Choroid plexus epithelial cell (primary cell): ENCODE results near the gene ARL8A.

ENCODE experiments used
- DNase-seq: peaks from one replicate; pipeline ENCODE4 v3.0.0-alpha.2; 2010; ENCODE audit warnings: low read depth
- H3K4me3 ChIP-seq: 2 replicates; pipeline ENCODE4 v1.5.1; 2011; ENCODE audit warnings: low read depth, mild to moderate bottlenecking, control low read depth, low read length, moderate library complexity
- TF ChIP-seq, protein P1 (sequence below): conservative IDR thresholded peaks from 2 replicates; pipeline ENCODE4 v1.5.1; 2011; ENCODE audit warnings: low read depth, mild to moderate bottlenecking, control low read depth, inconsistent platforms, low read length, moderate library complexity

Gene ARL8A

DNA sequence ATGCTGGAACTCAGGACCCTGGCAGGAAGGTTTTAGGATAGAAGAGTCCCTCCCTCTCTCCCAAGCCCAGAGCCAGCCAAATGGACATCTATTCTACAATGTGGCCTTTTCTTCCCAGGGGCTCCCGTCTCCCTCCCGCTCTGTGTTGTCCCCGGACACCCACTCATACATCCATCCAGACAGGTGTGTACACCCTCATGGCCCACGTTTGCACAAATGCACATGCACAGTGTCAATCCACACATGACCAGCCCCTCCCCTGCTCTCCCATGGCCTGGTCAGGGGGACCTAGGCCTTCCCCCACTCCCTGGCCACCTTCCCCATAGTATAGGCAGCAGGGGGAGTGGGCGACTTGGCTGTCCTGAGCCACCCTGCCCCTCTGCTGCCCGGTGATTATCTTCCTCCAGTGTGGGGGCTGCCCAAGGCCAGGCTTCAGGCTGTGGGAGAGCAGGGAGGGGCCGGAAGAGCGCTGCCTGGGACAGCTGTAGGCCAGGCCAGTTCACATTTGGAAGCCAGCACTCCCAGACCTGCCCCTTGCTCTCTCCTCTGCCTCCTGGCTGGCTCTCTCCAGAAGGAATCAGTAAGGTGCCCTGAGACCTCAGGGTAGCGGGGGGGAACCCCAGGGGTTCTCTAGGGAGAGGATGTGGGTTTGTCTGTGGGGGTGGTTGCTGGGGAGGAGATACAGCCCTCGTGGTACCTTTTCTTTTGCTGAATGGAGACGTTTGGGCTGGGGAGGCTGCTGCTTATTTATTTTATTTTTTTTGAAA lies 19.9 kb upstream of the ARL8A start:
- TF ChIP-seq, protein P1, sequence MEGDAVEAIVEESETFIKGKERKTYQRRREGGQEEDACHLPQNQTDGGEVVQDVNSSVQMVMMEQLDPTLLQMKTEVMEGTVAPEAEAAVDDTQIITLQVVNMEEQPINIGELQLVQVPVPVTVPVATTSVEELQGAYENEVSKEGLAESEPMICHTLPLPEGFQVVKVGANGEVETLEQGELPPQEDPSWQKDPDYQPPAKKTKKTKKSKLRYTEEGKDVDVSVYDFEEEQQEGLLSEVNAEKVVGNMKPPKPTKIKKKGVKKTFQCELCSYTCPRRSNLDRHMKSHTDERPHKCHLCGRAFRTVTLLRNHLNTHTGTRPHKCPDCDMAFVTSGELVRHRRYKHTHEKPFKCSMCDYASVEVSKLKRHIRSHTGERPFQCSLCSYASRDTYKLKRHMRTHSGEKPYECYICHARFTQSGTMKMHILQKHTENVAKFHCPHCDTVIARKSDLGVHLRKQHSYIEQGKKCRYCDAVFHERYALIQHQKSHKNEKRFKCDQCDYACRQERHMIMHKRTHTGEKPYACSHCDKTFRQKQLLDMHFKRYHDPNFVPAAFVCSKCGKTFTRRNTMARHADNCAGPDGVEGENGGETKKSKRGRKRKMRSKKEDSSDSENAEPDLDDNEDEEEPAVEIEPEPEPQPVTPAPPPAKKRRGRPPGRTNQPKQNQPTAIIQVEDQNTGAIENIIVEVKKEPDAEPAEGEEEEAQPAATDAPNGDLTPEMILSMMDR, result no peak
- H3K4me3 ChIP-seq, result no peak overlapping the region
- DNase-seq, result no peak

DNA sequence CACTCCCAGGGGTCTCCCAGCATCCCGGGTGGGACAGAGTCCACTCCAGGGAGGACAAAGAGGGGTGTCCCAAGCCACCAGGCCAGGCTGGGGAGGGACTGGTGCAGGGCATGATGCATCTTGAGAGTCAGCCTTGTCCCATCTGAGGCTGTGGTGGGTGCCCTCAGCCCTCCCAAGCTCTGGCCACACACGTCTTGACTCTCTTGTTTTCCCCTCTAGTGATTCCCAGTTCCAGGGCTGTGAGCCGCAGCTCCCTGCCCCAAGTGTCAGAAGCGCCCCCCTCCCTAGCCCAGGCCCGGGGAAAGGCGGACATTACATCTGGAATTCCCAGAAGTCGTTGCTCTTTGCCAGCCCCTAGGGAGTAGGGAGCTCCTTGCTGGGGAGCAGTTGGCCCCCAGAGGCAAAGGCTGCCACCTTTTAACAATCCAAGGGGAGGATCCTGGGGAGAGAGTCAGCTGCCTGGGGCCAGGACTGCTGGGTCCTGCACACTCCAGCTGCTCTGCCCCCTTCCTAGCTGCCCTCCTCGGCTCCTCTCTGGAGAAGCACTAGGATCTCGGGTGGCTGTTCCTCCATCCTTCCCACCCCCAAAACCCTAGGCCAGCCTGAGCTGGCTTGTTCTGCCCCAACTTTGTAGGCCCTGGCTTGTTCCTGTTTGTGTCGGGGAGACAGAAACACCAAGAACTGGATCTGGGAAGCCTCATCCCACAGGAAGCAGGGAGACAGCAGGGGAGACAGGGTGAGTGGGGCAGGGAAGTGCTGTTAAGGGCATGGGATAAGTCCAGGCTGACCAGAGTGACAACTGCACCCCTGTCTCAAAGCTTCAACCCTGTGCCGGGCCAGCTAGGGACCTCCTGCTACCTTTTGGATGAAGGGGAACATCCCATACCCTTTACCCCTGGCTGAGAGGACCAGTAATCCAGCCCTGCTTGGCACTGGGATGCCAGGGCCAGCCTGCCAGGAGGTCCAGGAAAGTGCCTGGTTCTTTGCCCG lies 19.0 kb upstream of the ARL8A start:
- H3K4me3 ChIP-seq, result no peak overlapping the region
- TF ChIP-seq, protein P1, result no peak
- DNase-seq, result no peak

DNA sequence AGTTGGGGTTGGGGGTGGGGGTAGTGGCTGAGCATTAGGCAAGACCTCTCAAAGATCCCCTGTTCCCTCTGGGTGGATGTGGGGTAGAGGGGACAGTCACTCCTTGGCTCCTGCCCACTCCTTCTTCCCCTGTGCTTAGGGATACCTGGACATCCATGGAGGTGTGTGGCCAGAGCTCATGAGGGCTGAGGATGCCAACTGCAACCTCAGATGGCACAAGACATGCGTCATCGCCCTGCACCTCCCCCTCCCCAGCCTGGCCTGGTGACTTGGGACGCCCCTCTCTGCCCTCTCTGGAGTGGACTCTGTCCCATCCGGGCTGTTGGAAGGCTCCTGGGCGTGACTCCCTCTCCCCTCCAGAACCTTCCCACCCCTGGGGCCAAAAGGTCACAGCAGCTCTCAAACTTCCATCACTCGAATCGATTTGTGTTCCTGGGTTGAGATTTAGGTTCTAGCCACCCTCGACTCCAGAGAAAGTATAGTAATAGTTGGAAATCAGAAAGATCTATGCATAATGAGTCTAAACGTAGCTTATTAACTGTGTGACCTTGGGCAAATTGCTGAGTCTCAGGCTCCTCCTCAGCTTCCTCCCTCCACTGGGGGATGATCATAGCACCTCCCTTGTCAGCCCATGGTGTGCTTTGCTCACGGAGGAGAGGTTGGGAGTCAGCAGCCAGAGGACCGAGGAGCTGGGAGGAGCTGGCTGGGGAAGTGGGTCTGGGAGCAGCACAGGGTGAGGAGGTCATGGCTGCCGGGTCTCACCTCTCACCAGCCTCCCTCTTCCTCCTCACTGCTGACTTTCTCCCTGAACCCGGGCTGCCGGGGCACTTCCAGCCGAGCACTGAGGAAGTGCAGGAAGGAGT lies 18.1 kb upstream of the ARL8A start:
- H3K4me3 ChIP-seq, result no peak overlapping the region
- TF ChIP-seq, protein P1, result no peak
- DNase-seq, result no peak

DNA sequence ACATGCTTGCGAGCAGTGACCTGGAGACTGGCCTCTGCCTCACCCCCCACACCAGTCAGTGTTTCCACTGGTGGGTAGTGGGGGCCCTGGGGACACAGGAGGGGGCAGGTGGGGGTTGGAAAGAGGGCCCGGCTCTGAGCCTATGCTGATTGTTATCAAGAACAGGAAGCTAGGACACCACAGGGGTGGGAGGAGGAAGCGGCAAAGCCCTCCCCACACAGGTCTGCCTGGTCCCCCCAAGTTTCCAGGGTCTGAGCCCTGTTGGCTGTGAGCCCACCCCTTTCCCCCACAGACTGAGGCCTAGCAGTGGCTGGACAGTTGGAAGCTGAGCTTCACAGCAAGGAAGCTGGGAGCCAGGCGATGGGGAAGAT lies 17.5 kb upstream of the ARL8A start:
- H3K4me3 ChIP-seq, result no peak overlapping the region
- TF ChIP-seq, protein P1, result no peak
- no peak for DNase-seq

DNA sequence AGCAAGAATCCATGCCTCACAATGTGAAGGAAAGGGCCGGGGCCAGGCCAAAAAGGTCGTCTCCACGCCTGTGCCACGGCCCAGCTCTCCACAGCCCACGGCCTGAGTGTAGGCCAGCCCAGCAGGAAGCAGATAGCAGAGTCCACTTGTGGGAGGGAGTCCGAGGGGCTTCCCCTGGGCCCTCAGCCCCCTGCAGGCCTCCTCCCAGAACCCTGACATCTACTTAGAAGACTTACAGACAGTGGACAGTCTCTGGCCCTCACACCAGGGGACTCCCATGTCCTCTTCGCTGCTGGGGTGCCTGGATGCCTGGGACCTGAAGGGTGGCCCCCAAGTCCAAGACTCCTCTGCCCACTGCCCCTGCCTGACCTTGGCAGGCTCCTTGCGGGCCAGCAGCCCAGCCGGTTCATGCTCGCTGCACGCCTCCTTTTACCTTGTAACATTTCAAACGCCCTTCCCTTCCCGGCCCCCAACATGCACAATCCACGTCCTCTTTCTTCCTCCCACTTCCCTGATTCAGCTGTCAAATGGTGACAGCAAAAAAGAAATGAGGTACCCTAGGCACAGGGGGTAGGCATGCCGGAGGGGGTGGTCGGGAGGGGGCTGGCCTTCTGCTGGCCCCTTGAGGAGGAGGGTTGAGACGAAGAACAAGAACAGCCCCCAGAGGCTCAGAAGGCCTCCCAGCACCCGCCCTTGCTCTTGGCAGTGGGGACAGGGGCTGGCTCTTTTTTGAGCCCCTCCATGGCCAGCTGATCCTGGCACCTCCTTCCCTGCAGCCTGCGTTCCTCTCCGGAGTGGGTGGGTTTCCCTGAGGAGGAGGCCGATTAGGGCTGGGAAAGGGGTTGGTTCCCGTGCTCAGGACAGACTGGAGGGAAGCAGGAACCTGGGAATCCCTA lies 16.9 kb upstream of the ARL8A start:
- H3K4me3 ChIP-seq, result no peak overlapping the region
- no peak for DNase-seq
- TF ChIP-seq, protein P1, result no peak
